Right atrium auricular region (tissue), 2 donors: ENCODE data around the gene SPSB1. TPM values are rescaled to one million over a fixed set of nuclear protein-coding genes. Genes with fewer than 3 reads are reported as not detected.
"Not testable (repeated sequence)": the region's sequence is repeated elsewhere in the genome, so short reads cannot be mapped to it uniquely, and the experiment has no call there.

ENCODE experiments used
- DNase-seq: peaks from one replicate; pipeline ENCODE4 v3.0.0-alpha.2; 2019; ENCODE audit warnings: low spot score
- H3K27ac ChIP-seq, 2 donors: fragments of 200-600 bp; sonication (generic); 1 replicate in 1 of 2; 2 replicates in 1 of 2; pipeline ENCODE4 v1.5.1; 2016 to 2019
- H3K27me3 ChIP-seq, 2 donors: fragments of 200-600 bp; sonication (generic); one replicate each; pipeline versions ENCODE4 v1.5.1 to v1.6.0; 2017 to 2019
- H3K36me3 ChIP-seq: fragments of 200-600 bp; sonication (generic); one replicate; pipeline ENCODE4 v1.5.1; 2016
- H3K4me1 ChIP-seq, 2 donors: fragments of 200-600 bp; sonication (generic); one replicate each; pipeline versions ENCODE4 v1.5.1 to v1.6.0; 2017 to 2019
- H3K4me3 ChIP-seq, 2 donors: fragments of 200-600 bp; sonication (generic); 1 replicate in 1 of 2; 2 replicates in 1 of 2; pipeline ENCODE4 v1.5.1; 2017 to 2019; ENCODE audit warnings: mild to moderate bottlenecking in 1 of 2, moderate library complexity in 1 of 2
- H3K9me3 ChIP-seq, 2 donors: fragments of 200-600 bp; sonication (generic); one replicate each; pipeline ENCODE4 v1.5.1; 2019
- total RNA-seq, 2 donors: library from RNA; depleted of rRNA; stranded (reverse); fragments of >200 nt; gene quantifications; one replicate each; pipeline ENCODE4 v1.1.0, GENCODE V29; 2016
- TF ChIP-seq, protein P1 (sequence below), 2 donors: fragments of 200-600 bp; sonication (generic); IDR thresholded peaks; one replicate each; pipeline ENCODE4 v1.5.1; 2019; ENCODE audit warnings: antibody characterized with exemption in 2 of 2

SPSB1 gene
- total RNA-seq, 2 donors from 2014 or later = 20.1 to 20.8 TPM

DNA sequence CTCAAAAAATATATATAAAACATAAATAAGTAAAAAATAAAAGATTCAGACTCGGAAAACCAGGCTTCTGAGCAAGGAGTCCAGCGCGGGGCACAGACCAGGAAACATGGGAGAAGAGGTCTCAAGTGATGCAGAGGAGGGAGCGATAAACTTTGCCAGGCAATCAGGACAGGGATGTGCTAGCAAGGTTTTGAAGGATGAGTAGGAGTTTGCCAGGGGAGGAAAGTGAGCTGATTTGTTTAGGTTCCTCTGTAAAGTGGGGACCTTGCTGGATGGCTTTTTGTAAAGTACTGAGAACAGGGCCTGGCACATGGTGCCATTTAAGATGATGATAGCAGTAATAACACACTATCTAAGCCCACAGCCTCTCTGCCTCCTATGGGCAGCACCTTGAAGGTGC is 86.1 kb downstream of the SPSB1 start:
- Histone ChIP-seq H3K36me3 (no peaks in the 10 kb centered on the region), H3K27ac (no peak overlapping the region), H3K9me3 (no peaks in the 10 kb centered on the region), H3K4me3 (no peak overlapping the region), H3K4me1 (peaks cover 0 to 53% of the 10 kb centered on the region in 2 donors), H3K27me3 (no peaks in the 10 kb centered on the region)
- TF ChIP-seq, protein P1, sequence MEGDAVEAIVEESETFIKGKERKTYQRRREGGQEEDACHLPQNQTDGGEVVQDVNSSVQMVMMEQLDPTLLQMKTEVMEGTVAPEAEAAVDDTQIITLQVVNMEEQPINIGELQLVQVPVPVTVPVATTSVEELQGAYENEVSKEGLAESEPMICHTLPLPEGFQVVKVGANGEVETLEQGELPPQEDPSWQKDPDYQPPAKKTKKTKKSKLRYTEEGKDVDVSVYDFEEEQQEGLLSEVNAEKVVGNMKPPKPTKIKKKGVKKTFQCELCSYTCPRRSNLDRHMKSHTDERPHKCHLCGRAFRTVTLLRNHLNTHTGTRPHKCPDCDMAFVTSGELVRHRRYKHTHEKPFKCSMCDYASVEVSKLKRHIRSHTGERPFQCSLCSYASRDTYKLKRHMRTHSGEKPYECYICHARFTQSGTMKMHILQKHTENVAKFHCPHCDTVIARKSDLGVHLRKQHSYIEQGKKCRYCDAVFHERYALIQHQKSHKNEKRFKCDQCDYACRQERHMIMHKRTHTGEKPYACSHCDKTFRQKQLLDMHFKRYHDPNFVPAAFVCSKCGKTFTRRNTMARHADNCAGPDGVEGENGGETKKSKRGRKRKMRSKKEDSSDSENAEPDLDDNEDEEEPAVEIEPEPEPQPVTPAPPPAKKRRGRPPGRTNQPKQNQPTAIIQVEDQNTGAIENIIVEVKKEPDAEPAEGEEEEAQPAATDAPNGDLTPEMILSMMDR (IDR thresholded peaks at IDR 0.05) = no peak
- no peak for DNase-seq

DNA sequence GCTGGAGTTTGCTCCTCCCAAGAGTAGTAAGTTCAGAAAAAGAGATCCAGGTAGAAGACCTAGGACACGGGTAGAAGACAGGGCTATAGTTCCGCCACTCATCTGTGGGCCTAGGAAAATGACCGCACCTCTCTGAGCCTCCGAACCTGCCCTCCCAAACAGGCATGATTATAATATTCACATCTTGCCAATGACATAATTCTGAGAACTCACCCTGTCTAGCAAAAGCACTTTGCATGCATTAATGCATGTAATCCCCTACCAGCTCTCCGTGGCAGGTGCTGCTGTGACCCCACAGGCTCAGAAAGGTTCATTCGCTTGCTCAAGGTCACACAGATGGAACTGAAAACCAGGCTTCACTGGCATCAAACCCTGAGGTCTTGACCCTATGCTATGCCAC is 88.0 kb downstream of the SPSB1 start:
- no peak overlapping the region for H3K4me3 ChIP-seq
- no peaks in the 10 kb centered on the region for H3K9me3 ChIP-seq
- H3K27ac ChIP-seq = no peak overlapping the region
- TF ChIP-seq, protein P1 (IDR thresholded peaks at IDR 0.05) = no peak
- H3K4me1 ChIP-seq = peaks cover 0 to 55% of the 10 kb centered on the region in 2 donors
- H3K27me3 ChIP-seq = no peaks in the 10 kb centered on the region
- no peak for DNase-seq
- H3K36me3 ChIP-seq = no peaks in the 10 kb centered on the region

DNA sequence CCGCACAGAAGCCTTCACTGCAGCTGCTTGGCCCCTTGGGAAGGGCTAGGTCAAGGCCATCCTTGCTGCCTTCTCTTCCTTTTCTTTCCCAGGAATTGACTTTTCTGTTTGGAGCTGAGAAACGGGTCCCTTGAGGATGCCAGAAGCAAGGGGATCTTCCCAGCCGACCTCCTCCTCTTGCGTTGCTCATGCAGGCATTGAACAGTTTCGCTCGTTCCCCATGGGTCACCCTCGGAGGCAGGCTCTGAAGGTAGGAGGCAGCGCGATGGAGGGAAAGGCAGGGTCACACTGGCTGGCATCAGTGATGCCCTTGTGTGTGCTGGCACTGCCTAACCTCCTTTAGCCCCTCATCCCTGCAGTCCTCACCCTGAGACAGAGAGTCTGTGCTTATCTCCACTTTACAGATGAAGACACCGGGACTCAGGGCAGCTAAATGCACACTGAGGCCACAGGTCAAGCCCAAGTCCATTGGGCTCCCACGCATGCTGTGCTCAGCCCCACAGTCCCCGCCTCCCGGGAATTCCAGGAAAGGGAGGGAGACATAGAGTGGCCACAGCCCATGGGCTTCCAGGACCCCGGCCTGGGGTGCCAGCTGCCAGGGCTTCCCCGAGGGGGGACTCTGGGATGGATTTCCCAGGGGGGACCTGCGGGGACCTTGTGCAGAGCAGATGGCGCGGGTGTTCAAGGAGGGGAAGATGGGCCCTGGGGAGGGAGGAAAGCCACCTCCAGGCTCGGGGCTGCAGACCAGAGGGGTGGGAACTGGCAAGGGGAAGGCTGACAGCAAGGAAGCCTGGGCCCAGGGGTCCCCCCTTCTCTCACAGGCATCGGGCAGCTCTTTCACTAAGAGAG is 90.2 kb downstream of the SPSB1 start:
- Histone ChIP-seq H3K27me3 (no peaks in the 10 kb centered on the region), H3K36me3 (no peaks in the 10 kb centered on the region), H3K9me3 (no peaks in the 10 kb centered on the region), H3K4me3 (no peak overlapping the region), H3K4me1 (peaks cover 0 to 35% of the 10 kb centered on the region in 2 donors), H3K27ac (peak overlapping the region in 1 of 2 donors; percentile 87)
- TF ChIP-seq, protein P1 (IDR thresholded peaks at IDR 0.05) = no peak
- DNase-seq = no peak

DNA sequence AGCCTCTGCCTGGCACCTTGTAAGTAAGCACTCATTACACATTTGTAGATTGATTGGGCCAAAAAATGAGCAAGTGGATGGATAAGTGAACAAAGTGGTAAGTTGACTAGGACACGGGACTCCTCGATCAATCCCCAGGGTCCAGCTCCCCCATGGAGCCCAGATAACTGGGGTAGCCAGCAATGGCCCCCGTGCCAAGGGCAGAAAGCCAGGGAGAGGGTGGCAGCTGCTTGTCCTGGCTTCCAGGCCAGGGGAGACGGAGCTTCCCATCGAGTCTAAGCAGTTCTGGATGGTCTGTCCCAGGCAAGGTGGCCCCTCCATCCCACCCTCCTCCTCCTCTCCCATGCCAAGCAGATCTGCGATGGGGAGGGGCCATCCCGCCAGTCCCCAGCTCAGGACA is 91.4 kb downstream of the SPSB1 start:
- H3K4me3 ChIP-seq = no peak overlapping the region
- H3K4me1 ChIP-seq = peaks cover 0 to 41% of the 10 kb centered on the region in 2 donors
- H3K9me3 ChIP-seq = no peaks in the 10 kb centered on the region
- TF ChIP-seq, protein P1 (IDR thresholded peaks at IDR 0.05) = no peak
- H3K36me3 ChIP-seq = no peaks in the 10 kb centered on the region
- H3K27ac ChIP-seq = peak overlapping the region; percentile 71 to 87
- no peaks in the 10 kb centered on the region for H3K27me3 ChIP-seq
- no peak for DNase-seq

DNA sequence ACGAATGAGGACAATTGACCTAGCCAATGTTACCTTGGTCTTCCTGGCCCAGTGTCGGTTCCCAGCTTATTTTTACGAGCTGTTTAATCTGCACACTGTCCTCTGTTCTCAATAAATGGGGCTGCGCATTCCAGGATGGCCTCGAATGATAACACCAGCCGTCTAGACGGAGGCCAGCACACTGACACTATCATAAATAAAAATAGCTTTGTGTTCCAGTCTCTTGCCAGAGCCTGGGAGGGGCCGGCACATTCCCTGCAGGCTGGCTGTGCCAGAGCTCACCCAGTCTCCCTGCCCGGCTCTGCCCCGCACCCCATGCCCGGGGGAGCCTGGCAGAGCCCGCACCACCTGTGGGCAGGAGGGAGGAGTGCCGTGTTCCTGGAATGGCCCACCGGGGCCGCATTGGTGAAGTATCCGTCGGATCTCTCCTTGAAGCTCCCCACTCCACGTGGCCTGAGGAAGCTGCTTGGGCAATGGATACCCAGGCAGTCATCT is 92.1 kb downstream of the SPSB1 start:
- TF ChIP-seq, protein P1 (IDR thresholded peaks at IDR 0.05) = no peak
- Histone ChIP-seq H3K27me3 (no peaks in the 10 kb centered on the region), H3K27ac (peak overlapping the region; percentile 71 to 87), H3K36me3 (no peaks in the 10 kb centered on the region), H3K4me3 (no peak overlapping the region), H3K9me3 (no peaks in the 10 kb centered on the region), H3K4me1 (peaks cover 0 to 41% of the 10 kb centered on the region in 2 donors)
- peak; percentile 66 for DNase-seq

DNA sequence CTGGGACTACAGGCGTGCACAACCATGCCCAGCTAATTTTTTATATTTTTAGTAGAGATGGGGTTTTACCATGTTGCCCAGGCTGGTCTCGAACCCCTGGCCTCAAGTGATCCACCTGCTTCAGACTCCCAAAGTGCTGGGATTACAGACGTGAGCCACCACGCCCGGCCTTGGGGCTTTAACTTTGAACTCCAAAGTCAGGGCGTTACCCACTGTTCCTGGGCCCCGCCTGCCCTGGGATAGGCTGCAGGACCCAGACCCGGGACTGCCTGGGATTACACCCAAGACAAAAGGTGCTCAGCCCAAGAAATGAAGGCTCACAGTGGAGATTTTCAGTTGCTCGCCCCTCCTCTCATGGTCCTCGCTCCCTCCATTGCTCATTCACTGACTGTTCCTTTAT is 92.7 kb downstream of the SPSB1 start:
- not testable (repeated sequence) for H3K4me3 ChIP-seq, H3K27me3 ChIP-seq, DNase-seq, H3K9me3 ChIP-seq, H3K36me3 ChIP-seq
- Histone ChIP-seq H3K4me1 (peaks cover 0 to 41% of the 10 kb centered on the region in 2 donors), H3K27ac (peak overlapping the region; percentile 71 to 87)
